HG03060 (cell line): Measurements from ENCODE around the gene DOK4.

Experiments
- ATAC-seq: cut with Tn5 transposase; IDR thresholded peaks from one replicate; pipeline ENCODE4 v1.9.1; 2021; ENCODE audit warnings: low read depth, moderate number of reproducible peaks; ENCODE audit not compliant: unreplicated experiment

DOK4 gene

GRCh38 chr16:57479205-57479975 lies 6.9 kb downstream of the DOK4 start:
- no peak for ATAC-seq

GRCh38 chr16:57478396-57479204 lies 7.7 kb downstream of the DOK4 start:
- ATAC-seq: no peak

DNA sequence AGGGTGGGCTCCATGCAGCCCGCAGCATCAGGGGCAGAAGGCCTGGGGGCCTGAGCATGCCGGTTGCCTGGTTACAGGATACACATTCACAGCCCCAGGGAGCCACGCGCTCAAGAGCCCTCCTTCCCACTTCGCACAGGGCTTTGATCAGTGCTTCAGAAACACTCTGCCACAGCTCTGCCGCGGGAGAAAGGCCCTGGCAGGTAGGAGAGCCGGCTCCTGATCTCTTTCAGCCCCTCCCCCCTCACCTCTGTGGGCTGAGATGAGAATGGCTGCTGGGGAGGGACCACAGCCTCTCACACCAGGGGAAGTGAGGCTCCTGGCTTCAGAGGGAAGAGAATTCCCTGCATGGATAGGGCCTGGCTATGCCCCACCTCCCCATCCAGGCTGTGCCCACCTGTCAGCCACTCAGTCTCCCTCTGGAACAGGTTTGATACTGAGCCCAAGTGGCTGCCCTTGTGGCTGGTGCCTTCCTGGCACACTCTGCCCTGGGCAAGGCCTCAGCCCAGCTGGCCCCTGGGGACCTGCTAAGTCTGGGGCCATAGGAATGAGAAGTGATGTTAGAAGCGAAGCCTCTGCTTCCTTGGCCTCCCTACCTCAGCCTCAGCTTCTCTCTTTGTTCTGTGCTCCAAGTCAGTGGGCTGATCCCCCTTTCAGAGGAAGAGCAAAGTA lies 8.6 kb downstream of the DOK4 start:
- ATAC-seq: no peak

DNA sequence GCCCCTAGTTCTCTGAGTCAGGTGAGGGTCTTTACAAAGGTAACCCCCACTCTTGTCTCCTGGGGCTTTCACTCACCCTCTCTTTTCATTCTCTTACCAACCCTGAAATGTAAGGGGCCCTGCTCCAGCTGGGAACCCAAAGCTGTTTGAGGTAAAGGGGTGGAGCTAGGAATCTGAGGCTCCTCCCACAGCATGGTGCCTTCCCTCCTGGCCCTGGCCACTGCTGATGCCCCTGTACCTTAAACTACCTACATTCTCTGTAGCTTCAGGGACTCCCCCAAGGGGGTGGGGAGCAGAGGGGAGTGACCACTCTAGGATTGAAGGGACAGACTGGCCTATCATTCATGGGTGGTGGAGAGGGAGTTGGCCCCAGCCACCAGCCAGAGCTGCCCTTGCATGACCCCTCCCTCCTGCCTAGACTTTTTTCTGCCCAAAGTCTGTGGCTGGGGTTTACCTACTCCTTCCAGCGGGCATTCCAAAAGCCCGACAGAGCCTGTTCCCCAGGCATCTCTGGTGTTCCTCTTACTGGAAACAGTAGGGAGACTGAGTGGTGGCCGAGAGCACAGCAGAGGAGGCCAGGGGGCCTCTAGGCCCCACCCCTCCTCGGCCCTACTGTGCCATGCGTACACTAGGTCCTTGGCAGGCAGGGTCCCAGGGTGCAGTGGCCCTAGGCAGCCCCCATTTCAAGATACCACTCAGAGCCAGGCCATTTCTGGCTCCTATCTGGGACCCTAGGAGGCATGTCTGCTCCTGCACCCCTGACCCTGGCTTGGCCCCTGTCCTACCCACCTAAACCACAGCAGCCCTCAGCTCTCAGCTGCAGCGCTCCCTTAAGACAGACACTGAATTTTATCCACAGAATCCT lies 9.5 kb downstream of the DOK4 start:
- no peak for ATAC-seq

- no peak for ATAC-seq
Observed at GRCh38 chr16:57475711-57476339, 10.5 kb downstream of the DOK4 start.

DNA sequence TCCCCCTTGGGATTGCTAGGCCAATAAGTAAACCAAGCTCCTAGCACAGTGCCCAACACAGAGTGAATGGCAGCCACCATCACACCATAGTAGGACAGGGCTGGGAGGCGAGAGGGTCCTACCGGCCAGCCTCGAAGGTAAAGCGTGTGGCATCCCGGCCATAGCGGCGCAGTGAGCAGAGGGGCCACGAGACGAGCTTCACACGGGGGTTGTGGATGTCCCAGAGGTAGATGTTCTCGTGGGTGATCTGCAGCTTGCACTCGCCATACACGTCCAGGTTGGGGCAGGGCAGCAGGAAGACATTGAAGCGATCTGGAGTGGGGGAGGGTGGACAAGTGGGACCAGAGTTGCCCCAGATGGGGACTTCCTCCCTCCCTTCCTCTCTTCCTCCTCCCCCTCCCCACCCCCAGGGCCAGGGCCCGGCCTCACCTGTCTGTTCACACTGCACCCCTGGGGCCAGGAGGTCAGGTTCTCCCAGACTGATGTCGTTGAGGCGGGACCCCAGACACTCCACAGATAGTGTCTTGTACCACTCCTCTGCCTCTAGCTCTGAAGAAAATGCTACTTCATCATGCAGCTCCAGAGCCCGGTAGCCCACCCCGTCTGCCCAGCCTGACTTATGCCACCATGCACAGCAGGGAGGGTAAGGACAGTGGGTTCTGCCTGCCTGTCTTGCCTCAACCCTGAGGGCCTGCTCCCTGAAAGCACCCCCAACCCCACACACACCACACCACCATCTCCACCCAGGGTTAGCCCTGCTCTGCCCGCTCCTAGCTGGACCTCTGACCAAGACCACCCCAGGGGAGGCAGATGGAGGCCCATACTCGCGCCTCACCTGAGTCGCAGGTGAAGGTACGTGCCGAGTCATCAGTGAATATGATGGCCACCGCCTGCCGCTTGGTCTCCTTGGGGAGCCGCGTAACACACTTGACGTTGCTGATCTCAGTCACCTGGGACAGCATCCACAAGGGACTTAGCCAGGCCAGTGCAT lies 11.3 kb downstream of the DOK4 start:
- ATAC-seq: no peak

DNA sequence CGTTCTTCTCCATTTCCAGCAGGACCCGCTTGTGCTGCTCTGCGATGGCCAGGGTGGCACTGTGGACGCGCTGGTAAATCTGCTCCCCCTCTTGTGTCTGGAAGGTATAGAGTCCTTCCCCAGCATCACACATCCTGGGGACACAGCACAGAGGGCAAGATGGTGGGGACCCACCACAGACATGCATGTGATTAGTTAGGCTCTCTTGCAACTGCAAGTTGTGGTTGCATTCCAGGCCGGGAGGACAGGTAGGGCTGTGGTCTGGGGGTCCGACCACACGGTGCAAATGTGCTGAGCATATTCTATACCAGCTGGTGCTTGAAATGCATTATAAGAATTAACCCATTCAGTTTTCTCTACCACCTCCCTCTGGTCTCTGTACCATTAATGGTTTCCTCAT lies 12.4 kb downstream of the DOK4 start:
- ATAC-seq: no peak

DNA sequence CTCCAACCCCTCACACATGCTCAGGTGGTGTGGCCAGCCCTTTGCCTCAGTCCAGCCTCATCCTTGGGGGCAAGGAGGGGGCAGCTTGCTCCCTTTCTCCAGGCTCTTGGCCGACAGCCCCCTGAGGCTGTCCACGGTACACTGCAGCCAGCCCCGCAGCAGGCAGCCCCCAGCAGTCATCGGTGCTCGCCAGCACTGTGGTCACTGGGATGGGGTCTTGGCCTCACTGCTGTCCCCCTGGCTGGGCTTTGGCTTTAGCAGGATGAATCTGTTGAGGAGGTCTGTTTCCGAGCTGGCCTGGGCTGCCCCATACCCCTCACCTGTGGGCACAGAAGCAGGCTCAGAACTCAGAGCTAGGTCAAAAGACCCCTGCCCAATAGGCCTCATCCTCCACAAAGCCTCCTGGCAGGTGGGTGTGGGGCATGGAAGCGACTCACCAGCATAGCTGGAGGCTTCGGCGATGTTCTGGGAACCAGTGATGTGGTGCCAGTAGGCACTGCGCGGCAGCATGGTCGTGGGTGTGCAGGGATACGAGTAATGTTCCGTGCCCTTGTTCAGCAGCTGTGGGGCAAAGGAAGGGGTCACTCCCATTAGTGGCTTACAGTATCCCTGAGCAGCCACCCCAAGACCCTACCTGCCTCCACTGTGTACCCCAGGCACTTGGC lies 13.0 kb downstream of the DOK4 start:
- ATAC-seq: no peak

GRCh38 chr16:57472665-57473060 lies 13.6 kb downstream of the DOK4 start:
- no peak for ATAC-seq

DNA sequence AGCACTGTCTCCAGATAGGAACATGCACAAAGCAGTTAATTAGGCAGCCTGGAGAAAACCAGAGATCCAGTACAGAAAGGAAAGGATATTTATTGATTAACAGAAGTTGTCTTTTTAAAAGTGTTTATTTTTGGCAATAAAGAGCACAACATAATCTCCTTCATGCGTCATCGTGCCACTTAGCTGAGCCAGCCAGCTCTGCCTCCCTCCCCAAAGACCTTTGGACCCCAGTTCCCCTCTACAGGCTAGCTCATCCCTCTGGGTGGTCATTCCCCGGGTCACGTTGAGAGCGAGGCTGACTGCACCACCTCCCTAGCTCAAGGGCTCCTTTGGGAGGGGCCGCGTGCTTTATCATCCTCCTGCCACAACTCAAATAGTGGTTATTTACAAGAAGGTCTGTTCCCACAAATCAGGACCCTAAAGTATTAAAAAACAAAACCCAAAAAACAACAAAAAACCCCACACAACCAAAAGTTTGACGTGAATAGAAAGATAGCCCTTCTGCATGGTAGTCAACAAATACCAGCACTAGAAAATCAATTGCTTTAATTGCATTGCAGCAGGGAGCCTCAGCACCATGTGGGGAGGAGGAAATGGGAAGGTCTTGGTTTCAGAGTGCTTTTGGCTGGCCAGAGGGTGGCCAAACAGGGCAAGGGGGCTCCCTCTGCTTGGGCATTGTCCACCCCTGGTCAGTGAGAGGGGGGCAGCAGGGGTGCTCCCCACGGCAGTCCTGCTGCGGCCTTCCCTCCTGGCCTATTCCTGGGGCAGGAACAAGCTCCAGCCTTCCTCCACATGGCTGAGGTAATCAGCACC lies 14.2 kb downstream of the DOK4 start:
- no peak for ATAC-seq

- ATAC-seq: no peak
Observed at GRCh38 chr16:57471209-57471608, 15.1 kb downstream of the DOK4 start.

DNA sequence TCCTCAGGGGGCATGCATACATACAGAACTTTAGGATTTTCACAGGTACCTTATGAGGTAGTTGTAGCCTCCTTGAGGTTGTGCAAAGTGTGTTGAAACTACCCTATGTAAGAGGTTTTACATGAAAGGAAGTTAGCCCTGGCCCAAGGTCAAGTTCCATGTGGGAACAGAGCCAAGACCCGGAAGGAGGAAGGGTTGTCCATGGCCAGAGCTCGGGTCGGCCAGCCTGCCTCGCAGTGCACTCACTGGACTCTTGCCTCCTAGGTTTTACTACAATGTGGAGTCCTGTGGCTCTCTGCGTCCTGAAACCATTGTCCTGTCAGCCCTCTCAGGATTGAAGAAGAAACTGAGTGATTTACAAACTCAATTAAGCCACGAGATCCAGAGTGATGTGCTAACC lies 15.6 kb downstream of the DOK4 start:
- no peak for ATAC-seq

GRCh38 chr16:57469917-57470470 lies 16.3 kb downstream of the DOK4 start:
- no peak for ATAC-seq

DNA sequence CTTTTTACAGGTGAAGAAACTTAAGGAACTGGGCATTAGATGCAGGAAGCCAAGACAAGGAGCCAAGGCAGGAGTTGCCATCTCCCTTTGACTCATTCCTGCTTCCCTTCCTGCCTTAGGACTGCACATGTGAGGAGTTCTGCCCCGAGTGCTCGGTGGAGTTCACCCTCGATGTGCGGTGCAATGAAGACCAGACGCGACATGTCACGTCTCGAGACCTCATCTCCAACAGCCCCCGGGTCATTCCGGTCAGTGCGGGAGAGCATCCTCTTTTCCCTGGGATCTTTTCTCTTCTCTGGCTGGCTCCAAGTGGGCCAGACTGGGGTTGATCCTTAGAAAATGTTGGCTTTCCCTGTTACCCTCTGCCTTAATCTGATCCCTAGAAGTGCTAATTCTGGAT lies 17.2 kb downstream of the DOK4 start:
- ATAC-seq: no peak

DNA sequence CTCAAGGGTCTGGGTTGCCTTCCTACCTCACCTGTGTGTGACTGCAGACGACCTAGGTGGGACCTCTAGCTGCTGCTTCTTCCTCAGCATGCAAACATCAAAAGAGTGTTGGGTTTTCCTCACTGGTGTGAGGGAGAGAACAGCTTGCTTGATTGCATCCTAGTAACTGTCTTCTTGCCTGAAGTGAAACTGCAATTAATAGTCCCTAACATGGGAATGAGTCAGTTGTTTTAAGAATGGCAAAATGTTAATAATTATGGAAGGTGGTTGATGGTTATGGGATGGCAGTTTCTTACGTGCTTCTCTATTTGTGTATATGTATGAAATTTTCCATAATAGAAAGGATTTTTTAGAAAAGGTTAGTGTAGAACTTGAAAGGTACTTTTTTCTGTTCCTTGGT lies 17.9 kb downstream of the DOK4 start:
- no peak for ATAC-seq

GRCh38 chr16:57464523-57464922 lies 21.8 kb downstream of the DOK4 start:
- no peak for ATAC-seq

DNA sequence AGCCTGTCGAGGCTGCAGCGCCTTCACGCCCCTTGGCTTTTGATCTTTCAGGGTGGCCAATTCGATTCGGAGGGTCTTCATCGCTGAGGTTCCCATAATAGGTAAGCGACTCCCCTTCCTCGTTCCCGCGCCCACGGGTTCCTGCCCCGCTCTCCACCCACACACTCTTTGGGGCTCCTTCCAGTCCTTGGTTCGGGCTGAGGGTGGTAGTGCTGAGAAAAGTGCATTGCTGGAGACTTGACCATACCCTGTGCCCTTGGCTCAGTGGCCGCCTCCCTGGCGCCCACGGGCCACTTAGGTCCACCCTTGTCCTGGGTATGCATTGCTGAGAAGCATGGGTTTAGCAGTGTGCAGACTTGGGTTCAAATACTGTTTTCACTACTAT lies 23.3 kb downstream of the DOK4 start:
- ATAC-seq: no peak
